ENCODE data around the gene ESRRA. TPM values are rescaled to one million over a fixed set of nuclear protein-coding genes. Genes with fewer than 3 reads are reported as not detected.
A peak's percentile ranks its signal among the peaks of the same experiment; 100 is the strongest.

The ESRRA gene
- polyA plus RNA-seq, 1 donor (not counting 4 experiments of a cell fraction or from before 2014, with no cell fraction given), result 20.8 TPM

GRCh38 chr11:64334764-64335735, 29.7 kb downstream of the ESRRA start:
- peak overlapping the region; percentile 3 for H3K4me2 ChIP-seq (ENCODE audit: control insufficient read depth, extremely low read depth, insufficient read depth, low read depth, low read length)
- dilution Hi-C loops (cut with MboI; ENCODE audit: extremely low pct_ligation_motif_present, low sequenced_read_pairs), result no loop called here
- no peaks in the 10 kb centered on the region for H3K9me3 ChIP-seq (ENCODE audit: control insufficient read depth, low read depth, low read length)
- peak overlapping the region; percentile 81 for H3K27ac ChIP-seq (ENCODE audit: control insufficient read depth, insufficient read depth, low read length)
- DNase-seq (ENCODE audit: low read depth, low spot score) (peak; percentile 99), FAIRE-seq (peak; percentile 76)
- no peak for TF ChIP-seq EZH2 (IDR thresholded peaks at IDR 0.05; ENCODE audit: low read length)
- TF ChIP-seq, protein P1, sequence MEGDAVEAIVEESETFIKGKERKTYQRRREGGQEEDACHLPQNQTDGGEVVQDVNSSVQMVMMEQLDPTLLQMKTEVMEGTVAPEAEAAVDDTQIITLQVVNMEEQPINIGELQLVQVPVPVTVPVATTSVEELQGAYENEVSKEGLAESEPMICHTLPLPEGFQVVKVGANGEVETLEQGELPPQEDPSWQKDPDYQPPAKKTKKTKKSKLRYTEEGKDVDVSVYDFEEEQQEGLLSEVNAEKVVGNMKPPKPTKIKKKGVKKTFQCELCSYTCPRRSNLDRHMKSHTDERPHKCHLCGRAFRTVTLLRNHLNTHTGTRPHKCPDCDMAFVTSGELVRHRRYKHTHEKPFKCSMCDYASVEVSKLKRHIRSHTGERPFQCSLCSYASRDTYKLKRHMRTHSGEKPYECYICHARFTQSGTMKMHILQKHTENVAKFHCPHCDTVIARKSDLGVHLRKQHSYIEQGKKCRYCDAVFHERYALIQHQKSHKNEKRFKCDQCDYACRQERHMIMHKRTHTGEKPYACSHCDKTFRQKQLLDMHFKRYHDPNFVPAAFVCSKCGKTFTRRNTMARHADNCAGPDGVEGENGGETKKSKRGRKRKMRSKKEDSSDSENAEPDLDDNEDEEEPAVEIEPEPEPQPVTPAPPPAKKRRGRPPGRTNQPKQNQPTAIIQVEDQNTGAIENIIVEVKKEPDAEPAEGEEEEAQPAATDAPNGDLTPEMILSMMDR (optimal IDR thresholded peaks at IDR 0.05 in 1 of 3, IDR thresholded peaks at IDR 0.05 in 1 of 3, conservative IDR thresholded peaks at IDR 0.05 in 1 of 3; ENCODE audit: extremely low read depth in 1 of 3, insufficient read depth in 2 of 3, low read length in 3 of 3), result no peak
- H3K36me3 ChIP-seq (ENCODE audit: control insufficient read depth in 2 of 2, extremely low read depth in 1 of 2, insufficient read depth in 2 of 2, low read length in 2 of 2), result no peaks in the 10 kb centered on the region
- H3K79me2 ChIP-seq (ENCODE audit: control insufficient read depth, insufficient read depth, low read length), result no peaks in the 10 kb centered on the region
- H2AFZ ChIP-seq (ENCODE audit: control insufficient read depth, low read length), result no peak overlapping the region
- H3K9ac ChIP-seq (ENCODE audit: control insufficient read depth, extremely low read depth, insufficient read depth, low read length), result peak overlapping the region; percentile 9
- H3K4me1 ChIP-seq (ENCODE audit: control insufficient read depth, extremely low read depth, insufficient read depth, low read length), result peaks cover 20% of the 10 kb centered on the region
- H4K20me1 ChIP-seq (ENCODE audit: control insufficient read depth, extremely low read depth, insufficient read depth, low read length), result no peaks in the 10 kb centered on the region
- H3K4me3 ChIP-seq (ENCODE audit: control insufficient read depth in 2 of 3, extremely low read depth in 1 of 3, insufficient read depth in 2 of 3, low read depth in 1 of 3, low read length in 3 of 3), result no peak overlapping the region
- no peaks in the 10 kb centered on the region for H3K9me1 ChIP-seq (ENCODE audit: control insufficient read depth, extremely low read depth, insufficient read depth, low read length)
- H3K27me3 ChIP-seq (ENCODE audit: control insufficient read depth, extremely low read depth, insufficient read depth, low read length), result no peaks in the 10 kb centered on the region

DNA sequence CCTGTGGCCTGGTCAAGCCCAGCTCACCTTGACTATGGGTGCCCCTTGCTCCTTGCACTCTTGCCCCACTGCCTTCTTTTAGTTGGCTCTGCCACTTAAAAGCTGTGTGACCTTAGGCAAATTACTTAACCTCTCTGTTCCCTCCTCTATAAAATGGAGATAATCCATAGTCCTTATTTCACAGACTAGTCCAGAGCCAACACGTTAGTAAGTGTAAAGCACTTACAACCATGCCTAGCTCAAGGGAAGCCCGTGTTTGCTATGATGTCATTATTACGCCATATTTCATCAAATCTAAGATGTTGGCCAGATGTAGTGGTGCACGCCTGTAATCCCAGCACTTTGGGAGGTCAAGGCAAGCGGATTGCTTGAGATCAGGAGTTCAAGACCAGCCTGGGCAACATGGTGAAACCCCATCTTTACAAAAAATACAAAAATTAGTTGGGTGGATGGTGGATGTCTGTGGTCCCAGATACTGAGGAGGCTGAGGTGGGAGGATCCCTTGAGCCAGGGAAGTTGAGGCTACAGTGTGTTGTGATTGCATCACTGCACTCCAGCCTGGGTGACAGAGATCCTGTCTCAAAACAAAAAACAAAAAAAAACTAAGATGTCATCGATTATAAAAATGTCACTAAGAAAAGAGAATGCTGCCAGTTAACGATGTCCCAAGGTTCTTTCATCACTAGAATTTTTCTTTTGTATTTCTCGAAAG, 32.4 kb downstream of the ESRRA start:
- DNase-seq (ENCODE audit: low read depth, low spot score) (no peak), FAIRE-seq (no peak)
- Histone ChIP-seq H3K27ac (ENCODE audit: control insufficient read depth, insufficient read depth, low read length) (no peak overlapping the region), H2AFZ (ENCODE audit: control insufficient read depth, low read length) (no peak overlapping the region), H4K20me1 (ENCODE audit: control insufficient read depth, extremely low read depth, insufficient read depth, low read length) (no peaks in the 10 kb centered on the region), H3K4me3 (ENCODE audit: control insufficient read depth in 2 of 3, extremely low read depth in 1 of 3, insufficient read depth in 2 of 3, low read depth in 1 of 3, low read length in 3 of 3) (no peak overlapping the region), H3K4me2 (ENCODE audit: control insufficient read depth, extremely low read depth, insufficient read depth, low read depth, low read length) (no peak overlapping the region), H3K36me3 (ENCODE audit: control insufficient read depth in 2 of 2, extremely low read depth in 1 of 2, insufficient read depth in 2 of 2, low read length in 2 of 2) (no peaks in the 10 kb centered on the region), H3K9ac (ENCODE audit: control insufficient read depth, extremely low read depth, insufficient read depth, low read length) (no peak overlapping the region), H3K79me2 (ENCODE audit: control insufficient read depth, insufficient read depth, low read length) (no peaks in the 10 kb centered on the region), H3K4me1 (ENCODE audit: control insufficient read depth, extremely low read depth, insufficient read depth, low read length) (peaks cover 11% of the 10 kb centered on the region), H3K27me3 (ENCODE audit: control insufficient read depth, extremely low read depth, insufficient read depth, low read length) (no peaks in the 10 kb centered on the region), H3K9me1 (ENCODE audit: control insufficient read depth, extremely low read depth, insufficient read depth, low read length) (no peaks in the 10 kb centered on the region), H3K9me3 (ENCODE audit: control insufficient read depth, low read depth, low read length) (no peaks in the 10 kb centered on the region)
- dilution Hi-C loops (cut with MboI; ENCODE audit: extremely low pct_ligation_motif_present, low sequenced_read_pairs), result no loop called here
- no peak for TF ChIP-seq EZH2 (IDR thresholded peaks at IDR 0.05; ENCODE audit: low read length)
- TF ChIP-seq, protein P1 (optimal IDR thresholded peaks at IDR 0.05 in 1 of 3, IDR thresholded peaks at IDR 0.05 in 1 of 3, conservative IDR thresholded peaks at IDR 0.05 in 1 of 3; ENCODE audit: extremely low read depth in 1 of 3, insufficient read depth in 2 of 3, low read length in 3 of 3), result no peak
